GM23248 (cell line): ENCODE measurements around the gene GRIN1.

Source experiments
- EZH2 ChIP-seq: fragments of 200-600 bp; sonication (generic); IDR thresholded peaks from 2 replicates; pipeline ENCODE4 v1.6.1; 2018; ENCODE audit warnings: antibody characterized with exemption, mild to moderate bottlenecking; ENCODE audit not compliant: insufficient read depth, poor library complexity, severe bottlenecking
- EZH2phosphoT487 ChIP-seq: fragments of 200-600 bp; sonication (generic); IDR thresholded peaks from 2 replicates; pipeline ENCODE4 v1.6.1; 2018; ENCODE audit warnings: antibody characterized with exemption, moderate library complexity, mild to moderate bottlenecking, low read depth; ENCODE audit not compliant: insufficient read depth

DNA sequence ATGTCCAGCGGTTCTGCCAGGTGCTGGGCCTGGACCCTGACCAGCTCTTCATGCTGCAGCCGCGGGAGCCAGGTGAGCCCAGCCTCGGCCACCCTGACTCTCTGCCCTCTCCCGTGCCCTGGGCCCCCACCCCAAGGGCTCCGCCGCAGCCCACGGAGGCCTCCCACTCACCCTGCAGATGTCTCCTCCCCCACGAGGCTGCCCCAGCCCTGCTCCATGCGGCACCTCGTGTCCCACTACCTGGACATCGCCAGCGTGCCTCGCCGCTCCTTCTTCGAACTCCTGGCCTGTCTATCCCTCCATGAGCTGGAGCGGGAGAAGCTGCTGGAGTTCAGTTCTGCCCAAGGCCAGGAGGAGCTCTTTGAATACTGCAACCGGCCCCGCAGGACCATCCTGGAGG lies 75.7 kb downstream of the GRIN1 start:
- TF ChIP-seq EZH2phosphoT487 (no peak), EZH2 (no peak)
